GM10248 (cell line): ENCODE measurements around the gene METAP2.

Experiments
- CTCF ChIA-PET: fragments of 300-600 bp; sonication (Branson Sonifier 250); formaldehyde crosslinking; extraction: SDS; loops from one replicate; lab custom pipeline; 2021; ENCODE audit warnings: antibody characterized with exemption; lab: Yijun Ruan, JAX
- POLR2A ChIA-PET: fragments of 350-650 bp; sonication (Branson Sonifier 250); formaldehyde crosslinking; extraction: SDS; loops from one replicate; lab custom pipeline; 2020; ENCODE audit warnings: antibody characterized with exemption; lab: Yijun Ruan, JAX
- DNase-seq: peaks from one replicate; pipeline ENCODE4 v3.0.0; 2012; ENCODE audit errors: extremely low spot score
- CTCF ChIP-seq: IDR thresholded peaks from 2 replicates; pipeline ENCODE4 v1.5.1; 2012; ENCODE audit warnings: mild to moderate bottlenecking, low read depth; ENCODE audit errors: extremely low read depth, missing control alignments, control extremely low read depth

Gene METAP2

GRCh38 chr12:95554532-95555071, 80.7 kb downstream of the METAP2 start:
- ChIA-PET POLR2A (no interaction called here), CTCF (interaction anchor here (1.2 to 2.2 kb wide), 3 partner anchors 17 to 20 kb away, joined by 3 to 8 read pairs (median 6); no protein-coding TSS in a partner anchor)
- TF ChIP-seq CTCF, result no peak
- DNase-seq, result no peak

- ChIA-PET CTCF (interaction anchor here (0.8 kb wide), 1 partner anchor 18 kb away, joined by 3 read pairs; no protein-coding TSS in a partner anchor), POLR2A (no interaction called here)
- no peak for TF ChIP-seq CTCF
- DNase-seq, result no peak
Observed at GRCh38 chr12:95557625-95558024, 83.7 kb downstream of the METAP2 start.
